Measurements from ENCODE around the gene AREG. TPM values are rescaled to one million over a fixed set of nuclear protein-coding genes. Genes with fewer than 3 reads are reported as not detected.

AREG gene
- total and polyA plus RNA-seq, 2 of the 13 experiments (the other 11 are each of a cell fraction or from before 2014, with no cell fraction given), result 6.2 to 7.1 TPM

DNA sequence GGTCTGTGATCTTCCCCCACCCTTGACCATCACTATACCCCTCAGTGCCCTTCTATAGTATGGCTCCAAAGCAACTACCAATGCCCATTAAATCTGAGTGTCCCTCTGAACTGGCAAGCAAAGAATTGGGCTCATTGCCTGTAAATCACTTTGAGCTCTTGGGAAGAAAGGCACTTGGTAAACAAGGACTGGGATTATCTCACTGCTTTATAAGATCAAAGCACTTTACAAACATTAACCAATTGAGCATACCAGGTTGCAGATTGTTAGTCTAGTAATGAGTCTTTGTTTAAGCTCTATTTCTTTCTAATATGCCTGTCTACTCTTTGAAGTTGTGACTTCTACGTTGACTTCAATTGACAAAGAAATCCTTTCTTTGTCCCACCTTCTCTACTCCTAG, 34.1 kb downstream of the AREG start (continued):
- TF ChIP-seq ZNF724P (CRISPR knock-in tag; IDR thresholded peaks at IDR 0.05; ENCODE audit: borderline replicate concordance) (no peak), NCOR1 (IDR thresholded peaks at IDR 0.05; ENCODE audit: borderline replicate concordance, low read length) (no peak), GTF2F1 (IDR thresholded peaks at IDR 0.05; ENCODE audit: low read length) (no peak), DNMT1 (CRISPR knock-in tag; IDR thresholded peaks at IDR 0.05) (no peak), ZNF749 (CRISPR knock-in tag; IDR thresholded peaks at IDR 0.05; ENCODE audit: borderline replicate concordance) (no peak), PCBP1 (IDR thresholded peaks at IDR 0.05; ENCODE audit: borderline replicate concordance, low read depth, low read length) (no peak), MAF1 (CRISPR knock-in tag; IDR thresholded peaks at IDR 0.05; ENCODE audit: borderline replicate concordance) (no peak), KAT8 (CRISPR knock-in tag; IDR thresholded peaks at IDR 0.05) (no peak)
- TF ChIP-seq, protein P1, sequence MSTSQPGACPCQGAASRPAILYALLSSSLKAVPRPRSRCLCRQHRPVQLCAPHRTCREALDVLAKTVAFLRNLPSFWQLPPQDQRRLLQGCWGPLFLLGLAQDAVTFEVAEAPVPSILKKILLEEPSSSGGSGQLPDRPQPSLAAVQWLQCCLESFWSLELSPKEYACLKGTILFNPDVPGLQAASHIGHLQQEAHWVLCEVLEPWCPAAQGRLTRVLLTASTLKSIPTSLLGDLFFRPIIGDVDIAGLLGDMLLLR (CRISPR knock-in tag; IDR thresholded peaks at IDR 0.05), result no peak
- TF ChIP-seq, protein P2, sequence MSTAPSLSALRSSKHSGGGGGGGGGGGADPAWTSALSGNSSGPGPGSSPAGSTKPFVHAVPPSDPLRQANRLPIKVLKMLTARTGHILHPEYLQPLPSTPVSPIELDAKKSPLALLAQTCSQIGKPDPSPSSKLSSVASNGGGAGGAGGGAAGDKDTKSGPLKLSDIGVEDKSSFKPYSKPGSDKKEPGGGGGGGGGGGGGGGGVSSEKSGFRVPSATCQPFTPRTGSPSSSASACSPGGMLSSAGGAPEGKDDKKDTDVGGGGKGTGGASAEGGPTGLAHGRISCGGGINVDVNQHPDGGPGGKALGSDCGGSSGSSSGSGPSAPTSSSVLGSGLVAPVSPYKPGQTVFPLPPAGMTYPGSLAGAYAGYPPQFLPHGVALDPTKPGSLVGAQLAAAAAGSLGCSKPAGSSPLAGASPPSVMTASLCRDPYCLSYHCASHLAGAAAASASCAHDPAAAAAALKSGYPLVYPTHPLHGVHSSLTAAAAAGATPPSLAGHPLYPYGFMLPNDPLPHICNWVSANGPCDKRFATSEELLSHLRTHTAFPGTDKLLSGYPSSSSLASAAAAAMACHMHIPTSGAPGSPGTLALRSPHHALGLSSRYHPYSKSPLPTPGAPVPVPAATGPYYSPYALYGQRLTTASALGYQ (CRISPR knock-in tag; IDR thresholded peaks at IDR 0.05), result peak; percentile 47; the same call in 1 of the 2 replicates
- TF ChIP-seq, protein P3, sequence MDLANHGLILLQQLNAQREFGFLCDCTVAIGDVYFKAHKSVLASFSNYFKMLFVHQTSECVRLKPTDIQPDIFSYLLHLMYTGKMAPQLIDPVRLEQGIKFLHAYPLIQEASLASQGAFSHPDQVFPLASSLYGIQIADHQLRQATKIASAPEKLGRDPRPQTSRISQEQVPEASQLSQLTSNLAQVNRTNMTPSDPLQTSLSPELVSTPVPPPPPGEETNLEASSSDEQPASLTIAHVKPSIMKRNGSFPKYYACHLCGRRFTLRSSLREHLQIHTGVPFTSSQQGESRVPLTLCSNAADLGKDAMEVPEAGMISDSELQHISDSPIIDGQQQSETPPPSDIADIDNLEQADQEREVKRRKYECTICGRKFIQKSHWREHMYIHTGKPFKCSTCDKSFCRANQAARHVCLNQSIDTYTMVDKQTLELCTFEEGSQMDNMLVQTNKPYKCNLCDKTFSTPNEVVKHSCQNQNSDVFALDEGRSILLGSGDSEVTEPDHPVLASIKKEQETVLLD (CRISPR knock-in tag; IDR thresholded peaks at IDR 0.05; ENCODE audit: low read depth), result no peak
- TF ChIP-seq, protein P4, sequence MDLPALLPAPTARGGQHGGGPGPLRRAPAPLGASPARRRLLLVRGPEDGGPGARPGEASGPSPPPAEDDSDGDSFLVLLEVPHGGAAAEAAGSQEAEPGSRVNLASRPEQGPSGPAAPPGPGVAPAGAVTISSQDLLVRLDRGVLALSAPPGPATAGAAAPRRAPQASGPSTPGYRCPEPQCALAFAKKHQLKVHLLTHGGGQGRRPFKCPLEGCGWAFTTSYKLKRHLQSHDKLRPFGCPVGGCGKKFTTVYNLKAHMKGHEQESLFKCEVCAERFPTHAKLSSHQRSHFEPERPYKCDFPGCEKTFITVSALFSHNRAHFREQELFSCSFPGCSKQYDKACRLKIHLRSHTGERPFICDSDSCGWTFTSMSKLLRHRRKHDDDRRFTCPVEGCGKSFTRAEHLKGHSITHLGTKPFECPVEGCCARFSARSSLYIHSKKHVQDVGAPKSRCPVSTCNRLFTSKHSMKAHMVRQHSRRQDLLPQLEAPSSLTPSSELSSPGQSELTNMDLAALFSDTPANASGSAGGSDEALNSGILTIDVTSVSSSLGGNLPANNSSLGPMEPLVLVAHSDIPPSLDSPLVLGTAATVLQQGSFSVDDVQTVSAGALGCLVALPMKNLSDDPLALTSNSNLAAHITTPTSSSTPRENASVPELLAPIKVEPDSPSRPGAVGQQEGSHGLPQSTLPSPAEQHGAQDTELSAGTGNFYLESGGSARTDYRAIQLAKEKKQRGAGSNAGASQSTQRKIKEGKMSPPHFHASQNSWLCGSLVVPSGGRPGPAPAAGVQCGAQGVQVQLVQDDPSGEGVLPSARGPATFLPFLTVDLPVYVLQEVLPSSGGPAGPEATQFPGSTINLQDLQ (CRISPR knock-in tag; IDR thresholded peaks at IDR 0.05), result no peak
- TF ChIP-seq, protein P5, sequence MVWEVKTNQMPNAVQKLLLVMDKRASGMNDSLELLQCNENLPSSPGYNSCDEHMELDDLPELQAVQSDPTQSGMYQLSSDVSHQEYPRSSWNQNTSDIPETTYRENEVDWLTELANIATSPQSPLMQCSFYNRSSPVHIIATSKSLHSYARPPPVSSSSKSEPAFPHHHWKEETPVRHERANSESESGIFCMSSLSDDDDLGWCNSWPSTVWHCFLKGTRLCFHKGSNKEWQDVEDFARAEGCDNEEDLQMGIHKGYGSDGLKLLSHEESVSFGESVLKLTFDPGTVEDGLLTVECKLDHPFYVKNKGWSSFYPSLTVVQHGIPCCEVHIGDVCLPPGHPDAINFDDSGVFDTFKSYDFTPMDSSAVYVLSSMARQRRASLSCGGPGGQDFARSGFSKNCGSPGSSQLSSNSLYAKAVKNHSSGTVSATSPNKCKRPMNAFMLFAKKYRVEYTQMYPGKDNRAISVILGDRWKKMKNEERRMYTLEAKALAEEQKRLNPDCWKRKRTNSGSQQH (CRISPR knock-in tag; IDR thresholded peaks at IDR 0.05; ENCODE audit: low read depth), result no peak
- TF ChIP-seq, protein P6, sequence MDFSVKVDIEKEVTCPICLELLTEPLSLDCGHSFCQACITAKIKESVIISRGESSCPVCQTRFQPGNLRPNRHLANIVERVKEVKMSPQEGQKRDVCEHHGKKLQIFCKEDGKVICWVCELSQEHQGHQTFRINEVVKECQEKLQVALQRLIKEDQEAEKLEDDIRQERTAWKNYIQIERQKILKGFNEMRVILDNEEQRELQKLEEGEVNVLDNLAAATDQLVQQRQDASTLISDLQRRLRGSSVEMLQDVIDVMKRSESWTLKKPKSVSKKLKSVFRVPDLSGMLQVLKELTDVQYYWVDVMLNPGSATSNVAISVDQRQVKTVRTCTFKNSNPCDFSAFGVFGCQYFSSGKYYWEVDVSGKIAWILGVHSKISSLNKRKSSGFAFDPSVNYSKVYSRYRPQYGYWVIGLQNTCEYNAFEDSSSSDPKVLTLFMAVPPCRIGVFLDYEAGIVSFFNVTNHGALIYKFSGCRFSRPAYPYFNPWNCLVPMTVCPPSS (IDR thresholded peaks at IDR 0.05), result no peak
- TF ChIP-seq, protein P7, sequence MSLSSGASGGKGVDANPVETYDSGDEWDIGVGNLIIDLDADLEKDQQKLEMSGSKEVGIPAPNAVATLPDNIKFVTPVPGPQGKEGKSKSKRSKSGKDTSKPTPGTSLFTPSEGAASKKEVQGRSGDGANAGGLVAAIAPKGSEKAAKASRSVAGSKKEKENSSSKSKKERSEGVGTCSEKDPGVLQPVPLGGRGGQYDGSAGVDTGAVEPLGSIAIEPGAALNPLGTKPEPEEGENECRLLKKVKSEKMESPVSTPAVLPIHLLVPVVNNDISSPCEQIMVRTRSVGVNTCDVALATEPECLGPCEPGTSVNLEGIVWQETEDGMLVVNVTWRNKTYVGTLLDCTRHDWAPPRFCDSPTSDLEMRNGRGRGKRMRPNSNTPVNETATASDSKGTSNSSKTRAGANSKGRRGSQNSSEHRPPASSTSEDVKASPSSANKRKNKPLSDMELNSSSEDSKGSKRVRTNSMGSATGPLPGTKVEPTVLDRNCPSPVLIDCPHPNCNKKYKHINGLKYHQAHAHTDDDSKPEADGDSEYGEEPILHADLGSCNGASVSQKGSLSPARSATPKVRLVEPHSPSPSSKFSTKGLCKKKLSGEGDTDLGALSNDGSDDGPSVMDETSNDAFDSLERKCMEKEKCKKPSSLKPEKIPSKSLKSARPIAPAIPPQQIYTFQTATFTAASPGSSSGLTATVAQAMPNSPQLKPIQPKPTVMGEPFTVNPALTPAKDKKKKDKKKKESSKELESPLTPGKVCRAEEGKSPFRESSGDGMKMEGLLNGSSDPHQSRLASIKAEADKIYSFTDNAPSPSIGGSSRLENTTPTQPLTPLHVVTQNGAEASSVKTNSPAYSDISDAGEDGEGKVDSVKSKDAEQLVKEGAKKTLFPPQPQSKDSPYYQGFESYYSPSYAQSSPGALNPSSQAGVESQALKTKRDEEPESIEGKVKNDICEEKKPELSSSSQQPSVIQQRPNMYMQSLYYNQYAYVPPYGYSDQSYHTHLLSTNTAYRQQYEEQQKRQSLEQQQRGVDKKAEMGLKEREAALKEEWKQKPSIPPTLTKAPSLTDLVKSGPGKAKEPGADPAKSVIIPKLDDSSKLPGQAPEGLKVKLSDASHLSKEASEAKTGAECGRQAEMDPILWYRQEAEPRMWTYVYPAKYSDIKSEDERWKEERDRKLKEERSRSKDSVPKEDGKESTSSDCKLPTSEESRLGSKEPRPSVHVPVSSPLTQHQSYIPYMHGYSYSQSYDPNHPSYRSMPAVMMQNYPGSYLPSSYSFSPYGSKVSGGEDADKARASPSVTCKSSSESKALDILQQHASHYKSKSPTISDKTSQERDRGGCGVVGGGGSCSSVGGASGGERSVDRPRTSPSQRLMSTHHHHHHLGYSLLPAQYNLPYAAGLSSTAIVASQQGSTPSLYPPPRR (CRISPR knock-in tag; IDR thresholded peaks at IDR 0.05; ENCODE audit: borderline replicate concordance), result peak; percentile 51; the same call in 1 of the 2 replicates

Data from HepG2 (cell line).